IPS DF 4.7 (cell line): ENCODE results near the gene CGNL1.

Experiments
- DNase-seq: peaks from one replicate; pipeline ENCODE4 v3.0.0-alpha.2; 2013; ENCODE audit warnings: low spot score; ENCODE audit errors: extremely low read depth

CGNL1 gene

GRCh38 chr15:57566834-57567233 lies 190.5 kb downstream of the CGNL1 start:
- no peak for DNase-seq

- no peak for DNase-seq
These were observed 191.6 kb downstream of the CGNL1 start for GRCh38 chr15:57567891-57568290.

DNA sequence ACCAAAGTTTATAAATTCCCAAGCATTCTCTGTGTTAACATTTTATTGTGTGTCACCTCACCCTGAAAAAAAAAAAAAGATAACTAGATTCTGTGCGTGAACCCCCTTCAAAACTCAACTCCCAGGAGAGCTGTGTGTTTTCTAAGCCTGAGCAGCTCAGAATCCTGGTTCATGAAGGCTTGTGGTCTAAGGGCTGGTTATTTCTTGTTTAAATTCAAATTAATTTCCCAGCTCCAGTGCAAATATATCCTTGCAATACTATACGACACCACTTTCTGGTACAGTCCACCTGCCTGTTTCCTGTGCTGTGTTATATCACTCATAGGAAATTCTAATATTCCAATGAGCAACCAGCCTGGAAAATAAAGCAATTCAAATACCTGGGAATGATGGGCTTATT lies 192.0 kb downstream of the CGNL1 start:
- DNase-seq, result no peak

GRCh38 chr15:57570340-57570739 lies 194.0 kb downstream of the CGNL1 start:
- DNase-seq, result no peak

DNA sequence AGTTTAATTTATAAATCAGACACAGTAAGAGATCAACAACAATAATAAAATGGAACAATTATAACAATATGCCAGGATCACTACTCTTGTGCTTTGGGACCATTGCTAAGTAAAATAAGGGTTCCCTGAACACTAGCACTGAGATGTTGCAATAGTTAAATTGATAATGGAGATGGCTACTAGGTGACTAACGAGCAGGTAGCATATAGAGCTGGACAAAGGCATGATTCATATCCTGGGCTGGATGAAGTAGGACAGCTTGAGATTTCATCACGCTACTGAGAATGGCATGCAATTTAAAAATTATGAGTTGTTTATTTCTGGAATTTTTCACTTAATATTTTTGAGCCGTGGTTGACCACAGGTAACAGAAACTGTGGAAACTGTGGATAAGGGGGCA lies 194.7 kb downstream of the CGNL1 start:
- no peak for DNase-seq

DNA sequence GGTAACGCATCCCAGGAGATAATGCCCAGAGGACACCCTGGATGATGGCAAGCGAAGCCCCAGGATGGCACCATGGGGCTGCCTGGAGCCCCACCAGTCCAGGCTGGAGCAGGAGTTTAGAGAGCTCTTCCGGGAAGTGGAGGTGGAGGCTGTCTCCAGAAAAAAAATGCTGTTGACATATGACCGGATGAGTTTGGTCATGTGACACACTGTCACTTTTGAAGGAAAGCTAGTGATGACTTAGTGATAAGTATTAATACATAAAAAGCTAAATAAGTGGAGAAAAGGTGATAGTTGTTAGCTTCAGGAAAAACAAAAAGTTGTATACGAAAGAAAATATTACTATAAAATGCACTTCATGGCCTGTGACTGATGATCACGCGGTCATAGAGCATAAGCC lies 195.4 kb downstream of the CGNL1 start:
- DNase-seq, result no peak

- no peak for DNase-seq
These were observed 196.2 kb downstream of the CGNL1 start for GRCh38 chr15:57572468-57572867.

- no peak for DNase-seq
These were observed 196.8 kb downstream of the CGNL1 start for GRCh38 chr15:57573151-57573550.

- no peak for DNase-seq
These were observed 199.1 kb downstream of the CGNL1 start for GRCh38 chr15:57575363-57575762.

DNA sequence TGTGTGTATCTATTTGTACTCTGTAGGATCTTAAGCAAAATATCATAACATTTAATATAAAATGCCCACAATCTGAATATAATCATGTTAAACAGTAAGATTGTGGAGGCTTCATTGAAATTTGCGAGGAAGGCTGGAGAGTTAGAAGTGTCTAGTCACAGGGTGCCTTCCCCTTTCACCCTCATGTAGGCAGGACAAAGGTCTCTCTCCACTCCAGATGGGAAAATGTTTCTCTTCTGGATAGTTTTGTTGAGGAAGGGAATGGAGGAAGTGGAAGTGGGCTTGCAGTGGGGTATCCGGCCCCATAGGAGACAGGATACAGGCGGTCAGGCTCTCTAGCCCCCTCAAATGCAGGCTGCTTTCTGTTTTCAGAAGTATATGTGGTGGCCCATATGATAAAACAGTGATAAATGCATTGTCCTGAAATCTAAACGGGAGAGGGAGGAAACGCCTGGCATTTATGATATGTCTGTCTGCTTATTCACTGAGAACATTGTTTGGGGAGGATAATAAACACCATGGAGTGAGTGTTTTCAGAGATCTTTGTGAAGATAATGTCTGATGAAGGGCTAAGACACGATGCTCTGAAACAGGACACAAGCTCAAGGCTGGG lies 202.1 kb downstream of the CGNL1 start:
- DNase-seq, result no peak

- DNase-seq, result no peak
These were observed 204.1 kb downstream of the CGNL1 start for GRCh38 chr15:57580428-57580827.

- no peak for DNase-seq
These were observed 204.6 kb downstream of the CGNL1 start for GRCh38 chr15:57580866-57581265.

- no peak for DNase-seq
These were observed 205.8 kb downstream of the CGNL1 start for GRCh38 chr15:57582090-57582489.

GRCh38 chr15:57583282-57583681 lies 207.0 kb downstream of the CGNL1 start:
- no peak for DNase-seq

GRCh38 chr15:57583720-57584119 lies 207.4 kb downstream of the CGNL1 start:
- DNase-seq, result no peak

GRCh38 chr15:57586661-57587424 lies 210.5 kb downstream of the CGNL1 start:
- DNase-seq, result no peak

DNA sequence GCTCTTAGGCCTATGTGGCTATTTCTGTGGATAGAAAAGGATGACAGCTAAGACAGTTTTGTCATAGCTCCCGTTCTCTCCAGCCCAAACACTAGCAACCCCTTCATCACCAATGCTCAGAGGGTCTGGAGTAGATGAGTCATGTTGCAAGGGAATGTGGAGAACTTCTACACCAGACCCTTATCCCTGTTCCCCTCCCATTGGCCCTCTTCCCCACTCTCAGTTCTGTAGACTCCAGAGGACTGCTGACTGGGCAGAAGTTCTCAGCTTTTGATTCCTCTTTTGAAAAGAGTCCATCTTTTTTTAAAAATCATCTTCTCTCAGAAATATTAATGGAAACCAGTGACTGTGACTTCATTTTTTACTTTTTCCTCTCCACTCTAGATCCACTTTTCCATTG lies 213.0 kb downstream of the CGNL1 start:
- no peak for DNase-seq

DNA sequence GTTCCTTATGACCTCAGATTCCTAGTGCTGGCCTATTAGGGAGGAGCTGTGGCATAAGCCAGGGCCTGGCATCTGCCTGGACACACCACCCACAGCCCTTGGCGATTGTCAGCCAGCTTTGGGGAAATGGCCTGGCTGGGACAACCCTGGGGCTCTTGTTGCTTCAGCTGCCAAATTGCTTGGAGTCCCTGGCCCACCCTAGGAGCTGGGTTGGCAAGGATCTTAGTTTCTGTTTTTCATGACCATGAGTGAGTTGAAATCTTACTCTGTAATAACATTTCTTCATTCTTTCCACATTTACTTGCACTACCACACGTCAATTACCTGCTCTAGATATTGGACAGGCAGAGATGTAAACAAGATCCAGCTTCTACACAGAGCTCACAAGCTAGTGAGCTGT lies 213.4 kb downstream of the CGNL1 start:
- DNase-seq, result no peak

DNA sequence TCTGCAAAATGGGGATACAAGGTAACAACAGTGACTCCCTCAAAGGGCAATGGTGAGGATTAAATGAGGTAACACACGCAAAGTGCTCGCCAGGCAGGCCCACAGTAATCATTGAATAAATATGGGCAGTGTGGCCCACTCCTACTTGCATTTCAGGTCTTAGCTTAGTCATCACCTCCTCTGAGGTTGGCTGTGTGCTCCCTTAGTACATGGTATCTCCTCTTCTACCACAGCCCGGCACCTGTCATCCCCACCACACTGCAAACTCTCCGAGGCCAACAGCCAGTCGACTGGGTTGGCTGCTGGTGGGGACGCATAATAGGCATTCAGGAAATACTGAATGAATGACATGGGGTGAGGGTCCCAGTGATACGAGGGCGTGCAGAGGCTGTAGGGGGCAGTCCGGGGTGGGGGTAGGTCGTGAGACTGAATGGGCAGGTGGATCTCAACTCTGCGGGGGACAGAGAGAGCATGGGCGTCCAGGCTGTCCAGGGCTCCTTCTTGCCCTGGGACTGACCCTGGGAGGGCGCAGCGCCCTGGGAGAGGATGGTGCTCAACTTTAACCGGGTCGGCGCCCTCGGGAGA lies 215.0 kb downstream of the CGNL1 start:
- no peak for DNase-seq

GRCh38 chr15:57591822-57592367 lies 215.6 kb downstream of the CGNL1 start, which contains the start of gene MYZAP:
TSS of gene MYZAP (plus strand) at chr15:57591904. CDS start at chr15:57592035, 131 bp downstream.
- no peak for DNase-seq

DNA sequence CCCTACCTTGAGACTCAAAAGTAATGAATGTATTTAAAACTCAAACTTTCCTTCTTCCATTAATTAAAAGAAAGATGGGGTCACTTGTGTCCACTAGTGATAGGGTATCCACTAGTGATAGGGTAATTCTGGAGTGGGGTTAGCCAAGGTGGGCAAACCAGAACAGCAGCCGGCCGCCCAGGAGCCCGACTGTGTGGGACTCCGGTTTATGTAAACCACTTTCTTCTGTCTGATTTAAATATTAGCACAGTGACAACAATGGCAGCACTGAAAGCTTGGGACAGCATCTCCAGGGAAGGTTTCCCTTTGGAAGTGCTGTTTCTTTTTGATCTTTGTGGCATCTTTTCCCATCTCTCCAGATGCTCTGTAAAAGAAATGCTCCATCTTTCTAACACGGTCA lies 216.1 kb downstream of the CGNL1 start:
- no peak for DNase-seq

DNA sequence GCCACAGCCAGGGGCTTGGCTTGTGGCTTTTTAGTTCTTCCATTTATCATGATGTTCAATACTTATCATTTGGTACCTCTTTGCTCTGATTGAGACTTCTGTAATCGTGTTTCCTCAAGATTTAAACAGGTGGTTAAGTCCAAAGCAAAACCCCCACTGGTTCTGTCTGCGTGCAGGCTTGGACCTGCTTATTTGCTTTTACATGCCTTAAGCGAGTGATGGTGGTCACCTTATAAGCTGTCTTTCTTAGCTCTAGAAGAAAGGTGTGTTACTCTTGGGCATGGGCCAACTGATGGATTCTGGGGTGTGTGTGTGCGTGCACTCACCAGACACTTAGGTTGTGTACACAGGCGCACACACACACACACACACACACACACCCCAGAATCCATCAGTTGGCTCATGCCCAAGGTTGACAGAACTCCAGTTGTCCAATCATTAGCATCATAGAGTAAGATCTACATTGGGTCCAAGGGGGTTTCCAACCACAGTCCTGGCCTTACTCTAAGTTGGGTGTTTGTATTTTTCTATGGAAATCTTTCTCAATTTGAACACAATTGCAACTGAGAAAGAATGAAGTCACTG lies 216.6 kb downstream of the CGNL1 start:
- DNase-seq, result no peak
